Measurements from ENCODE around the gene SLC25A13.

- TF ChIP-seq CTCF (conservative IDR thresholded peaks at IDR 0.05; ENCODE audit: low read depth, low read length) (no peak), POLR2A (IDR thresholded peaks at IDR 0.05; ENCODE audit: low read depth, low read length) (no peak)
These were observed 88.3 kb downstream of the SLC25A13 start for GRCh38 chr7:96233528-96234154.

All from IMR-90 (cell line).